HG03175 (cell line): Measurements from ENCODE around the gene SRGAP1.

Experiments
- ATAC-seq: cut with Tn5 transposase; IDR thresholded peaks from one replicate; pipeline ENCODE4 v1.9.1; 2021; ENCODE audit warnings: mild to moderate bottlenecking, moderate library complexity; ENCODE audit not compliant: unreplicated experiment

Gene SRGAP1

DNA sequence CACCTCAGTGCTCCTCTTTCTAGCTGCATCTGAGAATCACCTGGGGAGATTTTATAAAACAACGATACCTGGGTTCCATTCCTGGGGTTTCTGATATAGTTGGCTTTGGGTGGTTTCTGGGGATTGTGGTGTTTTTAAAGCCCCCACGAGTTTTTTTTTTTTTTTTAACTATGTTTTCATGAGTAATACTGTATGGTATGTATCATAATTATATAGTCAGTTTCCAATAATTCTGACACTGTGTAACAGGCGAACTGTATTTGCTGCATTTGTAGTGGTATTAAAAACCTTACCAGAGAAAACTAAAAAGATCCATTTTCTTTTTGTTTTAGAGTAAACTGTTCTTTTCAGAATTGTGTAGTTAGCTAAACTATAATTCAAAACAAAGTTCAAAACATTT lies 84.9 kb downstream of the SRGAP1 start:
- no peak for ATAC-seq

GRCh38 chr12:63930971-63931370 lies 86.5 kb downstream of the SRGAP1 start:
- ATAC-seq, result no peak

DNA sequence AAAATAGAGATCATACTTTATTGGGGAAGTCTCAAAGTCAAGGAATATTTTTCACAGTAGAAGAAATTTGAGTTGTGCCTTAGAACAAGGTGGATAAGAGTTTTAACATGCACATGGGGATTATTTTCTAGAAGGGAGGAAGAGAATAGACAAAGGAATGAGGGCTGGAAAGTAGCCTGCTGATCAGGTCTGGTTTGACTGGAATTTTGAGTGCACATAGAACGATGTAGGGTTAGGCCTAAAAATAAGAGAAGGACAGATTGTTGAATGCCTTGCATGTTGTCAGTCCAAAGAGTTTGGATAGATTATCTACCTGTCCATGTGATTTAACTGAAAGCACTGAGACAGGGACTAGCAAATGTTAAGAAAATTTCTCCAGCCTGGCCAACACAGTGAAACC lies 87.2 kb downstream of the SRGAP1 start:
- ATAC-seq, result no peak

DNA sequence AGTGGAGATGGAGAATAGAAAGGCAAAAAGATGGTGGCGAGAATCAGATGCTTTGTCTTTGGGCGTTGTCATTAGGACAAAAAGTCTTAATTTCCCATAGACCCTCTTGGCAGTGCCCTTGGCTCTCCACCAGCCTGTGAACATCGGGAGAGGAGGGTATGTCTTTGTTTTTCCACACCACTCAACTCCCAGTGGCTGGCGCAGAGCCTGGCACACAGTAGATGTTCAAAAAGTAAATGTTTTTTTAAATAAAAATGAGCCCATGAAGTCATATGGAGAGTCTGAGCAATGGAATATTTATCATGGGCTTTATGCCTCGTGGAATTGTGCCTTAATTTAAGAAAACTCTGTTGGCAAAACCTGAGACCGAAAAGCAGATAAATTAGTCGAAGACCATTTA lies 90.4 kb downstream of the SRGAP1 start:
- ATAC-seq, result no peak

DNA sequence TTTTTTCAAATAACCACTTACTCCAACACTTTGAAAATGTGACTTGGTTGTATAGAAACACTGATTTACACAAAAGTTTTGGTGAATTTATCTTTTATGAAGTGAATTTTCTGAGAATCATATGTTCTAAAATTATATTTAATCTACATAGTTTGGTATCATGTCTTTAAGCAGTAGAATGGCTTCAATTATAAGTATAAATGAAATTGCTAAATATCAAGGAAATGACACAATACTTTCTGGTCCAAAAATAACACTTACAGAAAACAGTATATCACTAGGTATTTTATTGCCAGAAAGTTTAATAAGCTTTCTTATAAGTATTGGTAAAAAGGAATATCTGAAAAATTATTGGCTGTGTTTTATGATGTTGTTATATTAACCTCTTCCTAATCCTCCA lies 90.9 kb downstream of the SRGAP1 start:
- no peak for ATAC-seq

DNA sequence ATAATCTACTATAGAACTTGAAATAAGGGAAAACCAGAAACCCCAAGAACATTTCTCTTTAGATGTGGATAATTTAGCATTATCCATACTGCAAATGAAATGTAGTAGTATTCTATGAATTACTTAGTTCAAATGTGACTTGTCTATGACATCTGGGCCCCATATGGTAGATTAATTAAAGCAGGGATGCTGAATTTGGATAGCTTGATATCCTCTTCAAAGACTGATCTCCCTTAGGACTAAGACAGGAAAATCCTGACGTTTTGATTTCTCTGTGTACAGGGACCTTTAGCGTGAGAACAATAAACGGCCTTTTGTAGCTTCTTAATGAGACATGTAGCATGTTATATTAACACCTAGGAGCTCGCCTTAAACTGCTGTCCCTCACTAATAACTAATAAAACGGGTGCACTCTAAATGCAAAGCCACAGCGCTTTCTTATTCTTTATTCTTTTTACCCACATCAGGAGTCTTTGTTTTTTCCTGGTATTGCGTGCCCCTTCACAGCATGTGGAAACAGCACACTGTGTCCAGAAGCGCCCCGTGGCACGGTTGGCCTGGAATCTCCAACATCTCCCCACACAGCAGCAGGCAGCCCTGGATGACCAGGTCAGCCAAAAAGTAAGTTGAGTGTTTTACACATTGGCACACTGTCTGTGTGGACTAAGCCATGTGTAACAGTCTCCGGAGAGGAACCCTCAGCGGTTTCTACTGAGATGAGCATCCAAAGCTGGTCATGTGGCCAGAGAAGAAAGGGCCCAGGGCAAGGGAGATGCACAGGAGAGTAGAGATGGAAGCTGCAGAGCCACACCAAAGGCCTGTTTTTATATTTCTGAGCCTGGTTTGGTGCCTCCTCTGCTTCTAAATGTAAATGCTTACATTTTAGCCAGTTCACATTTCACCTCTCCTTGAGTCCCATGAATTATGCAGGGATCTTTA lies 93.1 kb downstream of the SRGAP1 start:
- ATAC-seq, result no peak

DNA sequence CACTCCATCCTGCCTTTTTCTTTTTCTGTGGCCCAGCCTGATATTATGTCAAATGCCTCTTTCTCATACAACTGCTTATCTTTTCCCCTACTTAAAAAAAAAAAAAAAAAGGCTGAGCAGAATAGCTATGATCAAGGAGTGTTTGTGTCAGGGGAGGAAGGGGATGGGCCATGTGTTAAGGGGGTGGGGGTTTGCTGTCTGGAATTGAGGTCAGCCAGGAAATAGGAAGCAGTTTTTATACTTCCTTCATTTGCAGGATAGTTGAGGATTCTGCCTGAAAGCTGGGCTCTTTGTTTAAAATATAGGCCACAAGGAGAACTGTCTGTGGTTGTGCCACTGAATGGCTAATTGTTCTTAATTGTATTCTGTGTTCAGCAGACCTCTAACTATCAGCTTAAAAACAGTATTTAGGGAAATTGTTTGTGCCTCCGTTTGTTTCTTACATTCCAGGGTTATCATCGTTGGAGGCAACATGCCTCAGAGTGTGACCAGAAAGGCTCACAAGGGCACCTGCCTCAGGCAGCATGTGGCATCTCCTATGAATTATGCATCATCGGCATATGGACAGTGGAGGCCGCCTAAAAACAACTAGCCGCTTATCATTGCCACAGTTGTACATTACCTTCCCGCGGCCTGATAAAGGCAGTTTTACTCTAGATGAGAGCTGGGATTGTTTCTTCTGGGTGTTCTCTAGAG lies 96.0 kb downstream of the SRGAP1 start:
- ATAC-seq, result no peak

- no peak for ATAC-seq
Observed at GRCh38 chr12:63941166-63941800, 96.8 kb downstream of the SRGAP1 start.

DNA sequence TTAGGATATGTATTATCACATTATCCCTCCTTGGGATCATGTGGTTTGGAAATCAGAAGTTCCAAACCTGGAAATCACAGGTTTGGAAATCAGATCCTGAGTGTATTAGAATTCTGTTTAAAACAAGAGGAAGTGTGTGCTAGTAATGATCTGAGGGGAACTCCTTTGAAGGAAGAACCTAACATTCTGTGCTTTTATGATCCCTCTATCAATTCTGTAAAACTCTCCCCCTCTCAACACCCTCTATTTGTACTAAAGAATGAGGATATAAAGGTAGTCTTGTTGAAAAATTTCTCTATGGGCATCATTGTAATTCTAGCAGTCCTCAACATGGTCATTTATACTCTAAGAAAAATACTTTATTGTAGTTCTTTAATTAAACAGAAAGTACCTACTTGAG lies 97.4 kb downstream of the SRGAP1 start:
- ATAC-seq, result no peak

GRCh38 chr12:63942464-63943241 lies 98.2 kb downstream of the SRGAP1 start:
- no peak for ATAC-seq

DNA sequence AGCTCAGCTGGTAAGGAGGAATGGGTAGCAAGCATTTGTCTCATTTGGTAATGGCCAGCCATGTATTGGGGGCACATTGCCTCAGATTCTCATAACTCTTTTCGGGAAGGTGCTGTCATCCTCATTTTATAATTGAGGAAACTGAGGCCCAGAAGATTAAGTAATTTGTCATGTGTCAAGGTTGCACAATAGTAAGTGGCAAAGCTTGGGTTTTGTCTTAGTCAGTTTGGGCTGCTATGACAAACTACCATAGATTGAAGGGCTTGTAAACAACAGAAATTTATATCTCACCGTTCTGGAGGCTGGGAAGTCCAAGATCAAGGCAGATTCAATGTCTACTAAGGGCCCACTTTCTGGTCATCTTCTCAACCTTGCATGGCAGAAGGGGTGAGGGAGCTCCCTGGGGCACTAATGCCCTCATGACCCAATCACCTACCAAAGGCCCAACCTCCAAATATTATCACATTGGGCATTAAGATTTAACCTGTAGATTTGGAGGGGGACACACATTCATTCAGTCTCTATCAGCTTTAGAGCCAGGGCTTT lies 99.6 kb downstream of the SRGAP1 start:
- ATAC-seq, result no peak

GRCh38 chr12:63944586-63945228 lies 100.2 kb downstream of the SRGAP1 start:
- ATAC-seq, result no peak

DNA sequence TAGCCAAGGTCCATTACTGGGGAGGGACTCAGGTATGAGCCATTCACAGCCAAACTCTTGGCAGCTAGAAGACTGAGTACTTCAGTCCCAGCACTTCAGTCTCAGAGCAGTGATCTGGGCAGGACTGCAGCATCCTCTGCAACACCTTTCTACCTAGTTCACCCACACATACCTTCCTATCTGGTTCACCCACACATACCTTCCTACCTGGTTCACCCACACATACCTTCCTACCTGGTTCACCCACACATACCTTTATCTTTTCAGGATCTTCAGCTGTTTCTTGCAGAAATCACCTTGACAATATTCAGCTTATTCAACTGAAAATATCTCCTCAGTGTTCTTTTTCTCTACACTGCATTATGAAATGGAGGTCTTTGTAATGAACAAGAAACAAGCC lies 101.3 kb downstream of the SRGAP1 start:
- no peak for ATAC-seq

DNA sequence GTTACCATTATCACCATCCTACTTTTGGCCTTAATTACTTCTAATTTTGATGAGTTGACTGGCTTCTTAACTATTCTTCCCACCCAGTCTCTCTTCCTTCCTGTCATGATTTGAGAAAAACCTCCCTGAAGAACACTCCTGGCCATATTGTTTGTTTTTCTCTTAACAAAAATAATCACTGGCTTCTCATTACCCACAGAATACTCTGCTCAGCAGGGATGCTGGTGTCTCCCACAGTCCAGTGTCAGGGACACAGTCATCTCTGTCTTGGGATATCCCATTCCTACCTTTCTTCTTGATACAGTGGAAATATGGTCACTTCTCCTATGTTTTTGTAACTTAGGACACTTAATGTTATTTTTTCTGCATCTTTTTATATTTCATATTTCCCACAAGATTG lies 103.7 kb downstream of the SRGAP1 start:
- no peak for ATAC-seq

DNA sequence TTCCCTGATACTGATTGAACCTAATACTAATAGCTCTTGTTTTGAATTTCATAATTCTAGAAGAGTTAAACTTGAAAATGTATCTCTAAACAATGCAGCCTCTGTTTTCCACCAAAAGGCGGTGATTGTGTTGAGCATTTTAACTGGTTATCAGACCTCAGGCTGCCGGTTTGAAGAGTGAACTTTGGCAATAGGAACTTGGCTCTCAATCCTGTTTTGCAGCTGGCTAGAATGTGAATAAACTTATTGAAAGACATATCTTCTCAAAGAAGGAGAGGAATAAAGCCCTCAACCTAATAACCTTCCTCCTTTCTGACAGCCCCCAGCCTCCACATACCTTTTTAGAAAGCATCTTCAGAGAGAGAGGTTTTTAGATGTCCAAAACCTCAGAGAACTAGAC lies 105.4 kb downstream of the SRGAP1 start:
- no peak for ATAC-seq

DNA sequence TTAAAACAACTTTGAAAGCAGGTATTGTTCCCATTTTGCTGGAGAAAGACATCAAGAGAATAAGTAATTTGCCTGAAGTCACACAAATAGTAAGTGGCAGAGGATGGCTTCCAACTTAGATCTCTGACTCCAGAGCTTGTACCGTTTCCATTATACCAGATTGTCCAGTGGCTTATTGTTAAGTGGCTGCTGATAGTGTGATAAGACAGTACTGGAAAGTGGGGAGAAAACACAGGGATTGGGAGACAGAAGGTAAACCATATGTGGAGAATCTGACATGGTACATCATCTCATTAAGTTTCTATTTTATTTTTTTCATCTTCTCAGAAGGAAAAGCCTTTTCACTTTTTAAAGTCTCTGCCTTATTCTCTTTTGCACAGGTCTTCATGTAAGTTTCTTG lies 108.5 kb downstream of the SRGAP1 start:
- ATAC-seq, result no peak

DNA sequence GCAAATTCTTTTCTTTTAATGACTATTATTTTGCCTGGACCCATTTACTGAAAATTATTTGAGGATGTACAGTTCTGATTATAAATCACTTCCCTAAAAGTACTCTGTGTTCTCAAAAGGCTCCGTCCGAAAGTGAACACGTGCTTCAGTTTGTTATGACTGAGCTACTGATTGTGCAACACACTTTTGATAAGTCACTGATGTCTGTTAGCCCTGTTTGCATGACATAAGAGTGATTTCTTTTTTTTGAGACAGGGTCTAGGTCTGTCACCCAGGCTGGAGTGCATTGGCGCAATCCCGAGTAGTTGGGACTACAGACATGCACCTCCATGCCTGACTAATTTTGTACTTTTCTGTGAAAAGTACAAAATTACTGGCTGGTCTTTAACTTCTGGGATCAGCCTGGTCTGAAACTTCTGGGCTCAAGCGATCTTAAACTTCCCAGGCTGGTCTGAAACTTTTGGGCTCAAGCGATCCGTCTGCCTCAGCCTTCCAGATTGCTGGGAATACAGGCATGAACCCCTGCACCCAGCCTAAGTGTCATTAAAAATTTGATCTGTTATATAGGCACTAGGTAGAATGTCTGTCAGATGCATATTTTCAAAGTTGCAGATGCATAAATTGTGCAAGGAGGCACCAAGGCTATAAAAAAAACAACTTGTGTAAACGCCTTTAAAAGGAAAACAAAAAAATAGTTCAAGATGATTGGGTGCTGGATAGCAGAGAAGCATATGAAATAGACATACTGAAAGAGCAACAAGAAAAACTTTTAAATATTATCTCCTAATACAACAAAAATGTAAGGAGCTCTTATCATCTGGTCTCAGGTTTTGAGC lies 111.5 kb downstream of the SRGAP1 start:
- ATAC-seq, result no peak

- ATAC-seq, result no peak
Observed at GRCh38 chr12:63957496-63957895, 113.0 kb downstream of the SRGAP1 start.

GRCh38 chr12:63958876-63959580 lies 114.5 kb downstream of the SRGAP1 start:
- ATAC-seq, result no peak
